ENCODE measurements around the gene ANO1.

DNA sequence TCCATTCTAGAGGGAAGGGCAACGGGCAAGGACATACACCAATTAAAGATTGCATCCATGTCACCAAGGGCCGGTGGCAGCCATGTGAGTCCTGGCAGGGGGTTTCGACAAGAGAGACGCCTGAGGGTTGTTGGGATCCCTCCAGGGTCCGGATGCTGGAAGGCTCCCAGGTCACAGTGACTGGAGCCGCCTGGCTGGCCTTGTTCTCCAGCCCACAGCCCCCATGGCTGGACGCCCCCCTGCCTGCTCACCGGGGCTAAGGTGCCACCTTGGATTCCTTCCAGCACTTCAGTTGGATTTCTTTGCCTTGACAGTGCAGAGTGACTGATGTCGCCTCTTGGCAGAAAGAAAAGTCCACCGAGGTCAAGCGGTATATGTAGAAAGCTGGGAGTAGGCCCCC is 42.6 kb downstream of the ANO1 start:
- TF ChIP-seq, protein P1, sequence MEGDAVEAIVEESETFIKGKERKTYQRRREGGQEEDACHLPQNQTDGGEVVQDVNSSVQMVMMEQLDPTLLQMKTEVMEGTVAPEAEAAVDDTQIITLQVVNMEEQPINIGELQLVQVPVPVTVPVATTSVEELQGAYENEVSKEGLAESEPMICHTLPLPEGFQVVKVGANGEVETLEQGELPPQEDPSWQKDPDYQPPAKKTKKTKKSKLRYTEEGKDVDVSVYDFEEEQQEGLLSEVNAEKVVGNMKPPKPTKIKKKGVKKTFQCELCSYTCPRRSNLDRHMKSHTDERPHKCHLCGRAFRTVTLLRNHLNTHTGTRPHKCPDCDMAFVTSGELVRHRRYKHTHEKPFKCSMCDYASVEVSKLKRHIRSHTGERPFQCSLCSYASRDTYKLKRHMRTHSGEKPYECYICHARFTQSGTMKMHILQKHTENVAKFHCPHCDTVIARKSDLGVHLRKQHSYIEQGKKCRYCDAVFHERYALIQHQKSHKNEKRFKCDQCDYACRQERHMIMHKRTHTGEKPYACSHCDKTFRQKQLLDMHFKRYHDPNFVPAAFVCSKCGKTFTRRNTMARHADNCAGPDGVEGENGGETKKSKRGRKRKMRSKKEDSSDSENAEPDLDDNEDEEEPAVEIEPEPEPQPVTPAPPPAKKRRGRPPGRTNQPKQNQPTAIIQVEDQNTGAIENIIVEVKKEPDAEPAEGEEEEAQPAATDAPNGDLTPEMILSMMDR (IDR thresholded peaks at IDR 0.05), result no peak
- TF ChIP-seq EZH2 (IDR thresholded peaks at IDR 0.05; ENCODE audit: borderline replicate concordance, insufficient read depth, low read depth, low read length, poor library complexity, severe bottlenecking), result no peak

Data from B cell (primary cell).